ENCODE results near the gene CHURC1.

GRCh38 chr14:64979336-64980074 lies 65.2 kb downstream of the CHURC1 start:
- TF ChIP-seq, protein P1, sequence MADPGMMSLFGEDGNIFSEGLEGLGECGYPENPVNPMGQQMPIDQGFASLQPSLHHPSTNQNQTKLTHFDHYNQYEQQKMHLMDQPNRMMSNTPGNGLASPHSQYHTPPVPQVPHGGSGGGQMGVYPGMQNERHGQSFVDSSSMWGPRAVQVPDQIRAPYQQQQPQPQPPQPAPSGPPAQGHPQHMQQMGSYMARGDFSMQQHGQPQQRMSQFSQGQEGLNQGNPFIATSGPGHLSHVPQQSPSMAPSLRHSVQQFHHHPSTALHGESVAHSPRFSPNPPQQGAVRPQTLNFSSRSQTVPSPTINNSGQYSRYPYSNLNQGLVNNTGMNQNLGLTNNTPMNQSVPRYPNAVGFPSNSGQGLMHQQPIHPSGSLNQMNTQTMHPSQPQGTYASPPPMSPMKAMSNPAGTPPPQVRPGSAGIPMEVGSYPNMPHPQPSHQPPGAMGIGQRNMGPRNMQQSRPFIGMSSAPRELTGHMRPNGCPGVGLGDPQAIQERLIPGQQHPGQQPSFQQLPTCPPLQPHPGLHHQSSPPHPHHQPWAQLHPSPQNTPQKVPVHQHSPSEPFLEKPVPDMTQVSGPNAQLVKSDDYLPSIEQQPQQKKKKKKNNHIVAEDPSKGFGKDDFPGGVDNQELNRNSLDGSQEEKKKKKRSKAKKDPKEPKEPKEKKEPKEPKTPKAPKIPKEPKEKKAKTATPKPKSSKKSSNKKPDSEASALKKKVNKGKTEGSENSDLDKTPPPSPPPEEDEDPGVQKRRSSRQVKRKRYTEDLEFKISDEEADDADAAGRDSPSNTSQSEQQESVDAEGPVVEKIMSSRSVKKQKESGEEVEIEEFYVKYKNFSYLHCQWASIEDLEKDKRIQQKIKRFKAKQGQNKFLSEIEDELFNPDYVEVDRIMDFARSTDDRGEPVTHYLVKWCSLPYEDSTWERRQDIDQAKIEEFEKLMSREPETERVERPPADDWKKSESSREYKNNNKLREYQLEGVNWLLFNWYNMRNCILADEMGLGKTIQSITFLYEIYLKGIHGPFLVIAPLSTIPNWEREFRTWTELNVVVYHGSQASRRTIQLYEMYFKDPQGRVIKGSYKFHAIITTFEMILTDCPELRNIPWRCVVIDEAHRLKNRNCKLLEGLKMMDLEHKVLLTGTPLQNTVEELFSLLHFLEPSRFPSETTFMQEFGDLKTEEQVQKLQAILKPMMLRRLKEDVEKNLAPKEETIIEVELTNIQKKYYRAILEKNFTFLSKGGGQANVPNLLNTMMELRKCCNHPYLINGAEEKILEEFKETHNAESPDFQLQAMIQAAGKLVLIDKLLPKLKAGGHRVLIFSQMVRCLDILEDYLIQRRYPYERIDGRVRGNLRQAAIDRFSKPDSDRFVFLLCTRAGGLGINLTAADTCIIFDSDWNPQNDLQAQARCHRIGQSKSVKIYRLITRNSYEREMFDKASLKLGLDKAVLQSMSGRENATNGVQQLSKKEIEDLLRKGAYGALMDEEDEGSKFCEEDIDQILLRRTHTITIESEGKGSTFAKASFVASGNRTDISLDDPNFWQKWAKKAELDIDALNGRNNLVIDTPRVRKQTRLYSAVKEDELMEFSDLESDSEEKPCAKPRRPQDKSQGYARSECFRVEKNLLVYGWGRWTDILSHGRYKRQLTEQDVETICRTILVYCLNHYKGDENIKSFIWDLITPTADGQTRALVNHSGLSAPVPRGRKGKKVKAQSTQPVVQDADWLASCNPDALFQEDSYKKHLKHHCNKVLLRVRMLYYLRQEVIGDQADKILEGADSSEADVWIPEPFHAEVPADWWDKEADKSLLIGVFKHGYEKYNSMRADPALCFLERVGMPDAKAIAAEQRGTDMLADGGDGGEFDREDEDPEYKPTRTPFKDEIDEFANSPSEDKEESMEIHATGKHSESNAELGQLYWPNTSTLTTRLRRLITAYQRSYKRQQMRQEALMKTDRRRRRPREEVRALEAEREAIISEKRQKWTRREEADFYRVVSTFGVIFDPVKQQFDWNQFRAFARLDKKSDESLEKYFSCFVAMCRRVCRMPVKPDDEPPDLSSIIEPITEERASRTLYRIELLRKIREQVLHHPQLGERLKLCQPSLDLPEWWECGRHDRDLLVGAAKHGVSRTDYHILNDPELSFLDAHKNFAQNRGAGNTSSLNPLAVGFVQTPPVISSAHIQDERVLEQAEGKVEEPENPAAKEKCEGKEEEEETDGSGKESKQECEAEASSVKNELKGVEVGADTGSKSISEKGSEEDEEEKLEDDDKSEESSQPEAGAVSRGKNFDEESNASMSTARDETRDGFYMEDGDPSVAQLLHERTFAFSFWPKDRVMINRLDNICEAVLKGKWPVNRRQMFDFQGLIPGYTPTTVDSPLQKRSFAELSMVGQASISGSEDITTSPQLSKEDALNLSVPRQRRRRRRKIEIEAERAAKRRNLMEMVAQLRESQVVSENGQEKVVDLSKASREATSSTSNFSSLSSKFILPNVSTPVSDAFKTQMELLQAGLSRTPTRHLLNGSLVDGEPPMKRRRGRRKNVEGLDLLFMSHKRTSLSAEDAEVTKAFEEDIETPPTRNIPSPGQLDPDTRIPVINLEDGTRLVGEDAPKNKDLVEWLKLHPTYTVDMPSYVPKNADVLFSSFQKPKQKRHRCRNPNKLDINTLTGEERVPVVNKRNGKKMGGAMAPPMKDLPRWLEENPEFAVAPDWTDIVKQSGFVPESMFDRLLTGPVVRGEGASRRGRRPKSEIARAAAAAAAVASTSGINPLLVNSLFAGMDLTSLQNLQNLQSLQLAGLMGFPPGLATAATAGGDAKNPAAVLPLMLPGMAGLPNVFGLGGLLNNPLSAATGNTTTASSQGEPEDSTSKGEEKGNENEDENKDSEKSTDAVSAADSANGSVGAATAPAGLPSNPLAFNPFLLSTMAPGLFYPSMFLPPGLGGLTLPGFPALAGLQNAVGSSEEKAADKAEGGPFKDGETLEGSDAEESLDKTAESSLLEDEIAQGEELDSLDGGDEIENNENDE (IDR thresholded peaks at IDR 0.05; ENCODE audit: insufficient replicate concordance, low read length): no peak
- TF ChIP-seq CREB1 (IDR thresholded peaks at IDR 0.05): no peak
- no peak for TF ChIP-seq JUN (IDR thresholded peaks at IDR 0.05; ENCODE audit: low read depth, low read length)
- TF ChIP-seq, protein P2, sequence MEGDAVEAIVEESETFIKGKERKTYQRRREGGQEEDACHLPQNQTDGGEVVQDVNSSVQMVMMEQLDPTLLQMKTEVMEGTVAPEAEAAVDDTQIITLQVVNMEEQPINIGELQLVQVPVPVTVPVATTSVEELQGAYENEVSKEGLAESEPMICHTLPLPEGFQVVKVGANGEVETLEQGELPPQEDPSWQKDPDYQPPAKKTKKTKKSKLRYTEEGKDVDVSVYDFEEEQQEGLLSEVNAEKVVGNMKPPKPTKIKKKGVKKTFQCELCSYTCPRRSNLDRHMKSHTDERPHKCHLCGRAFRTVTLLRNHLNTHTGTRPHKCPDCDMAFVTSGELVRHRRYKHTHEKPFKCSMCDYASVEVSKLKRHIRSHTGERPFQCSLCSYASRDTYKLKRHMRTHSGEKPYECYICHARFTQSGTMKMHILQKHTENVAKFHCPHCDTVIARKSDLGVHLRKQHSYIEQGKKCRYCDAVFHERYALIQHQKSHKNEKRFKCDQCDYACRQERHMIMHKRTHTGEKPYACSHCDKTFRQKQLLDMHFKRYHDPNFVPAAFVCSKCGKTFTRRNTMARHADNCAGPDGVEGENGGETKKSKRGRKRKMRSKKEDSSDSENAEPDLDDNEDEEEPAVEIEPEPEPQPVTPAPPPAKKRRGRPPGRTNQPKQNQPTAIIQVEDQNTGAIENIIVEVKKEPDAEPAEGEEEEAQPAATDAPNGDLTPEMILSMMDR (IDR thresholded peaks at IDR 0.05; ENCODE audit: control extremely low read depth in 1 of 3, insufficient read depth in 1 of 3, low read depth in 1 of 3, low read length in 3 of 3): no peak
- TF ChIP-seq POLR2A (IDR thresholded peaks at IDR 0.05; ENCODE audit: control extremely low read depth in 1 of 2, low read depth in 2 of 2, low read length in 2 of 2): no peak
- no peak for TF ChIP-seq CTBP2 (IDR thresholded peaks at IDR 0.05; ENCODE audit: borderline replicate concordance, insufficient read depth, insufficient read length, low read length)
- TF ChIP-seq POLR2AphosphoS5 (IDR thresholded peaks at IDR 0.05; ENCODE audit: low read depth, low read length): no peak
- TF ChIP-seq RAD21 (IDR thresholded peaks at IDR 0.05 in 1 of 2, conservative IDR thresholded peaks at IDR 0.05 in 1 of 2; ENCODE audit: low read depth in 2 of 2, low read length in 2 of 2): no peak
- TF ChIP-seq RXRA (IDR thresholded peaks at IDR 0.05; ENCODE audit: insufficient read depth, low read depth, low read length): no peak
- TF ChIP-seq KDM1A (IDR thresholded peaks at IDR 0.05; ENCODE audit: borderline replicate concordance, low read length): no peak
- TF ChIP-seq RNF2 (IDR thresholded peaks at IDR 0.05; ENCODE audit: borderline replicate concordance, low read depth, low read length, missing control alignments, poor library complexity, severe bottlenecking): no peak
- no peak for TF ChIP-seq GTF2F1 (IDR thresholded peaks at IDR 0.05; ENCODE audit: borderline replicate concordance, low read depth, low read length)
- no peak for TF ChIP-seq SIN3A (conservative IDR thresholded peaks at IDR 0.05 in 1 of 2, IDR thresholded peaks at IDR 0.05 in 1 of 2; ENCODE audit: low read depth in 1 of 2, low read length in 2 of 2)
- no peak for TF ChIP-seq EGR1 (IDR thresholded peaks at IDR 0.05; ENCODE audit: borderline replicate concordance, low read depth, low read length)
